GM21619 (cell line): ENCODE results near the gene KDM2B.
"Not testable (repeated sequence)": the region's sequence is repeated elsewhere in the genome, so short reads cannot be mapped to it uniquely, and the experiment has no call there.

ENCODE experiments used
- ATAC-seq: cut with Tn5 transposase; IDR thresholded peaks from one replicate; pipeline ENCODE4 v1.9.1; 2021; ENCODE audit not compliant: unreplicated experiment

Gene KDM2B

DNA sequence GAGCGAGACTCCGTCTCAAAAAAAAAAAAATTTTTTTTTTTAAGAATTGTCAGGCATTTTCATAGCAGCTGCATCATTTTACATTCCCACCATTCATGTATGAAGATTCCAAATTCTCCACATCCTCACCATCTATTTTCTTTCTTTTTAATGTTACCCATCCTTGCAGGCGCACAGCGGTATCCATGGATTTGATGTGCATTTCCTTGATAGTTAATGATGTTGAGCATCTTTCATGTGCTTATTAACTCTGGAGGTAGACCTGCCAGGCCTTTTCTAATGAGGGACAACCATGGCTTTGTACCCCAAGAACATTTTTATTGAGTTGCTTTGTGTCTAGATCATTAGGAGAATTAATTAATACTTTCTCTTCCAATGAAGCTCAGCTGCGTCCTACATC lies 182.5 kb downstream of the KDM2B start:
- ATAC-seq: no peak

GRCh38 chr12:121397521-121397920 lies 183.3 kb downstream of the KDM2B start:
- no peak for ATAC-seq

GRCh38 chr12:121392325-121392716 lies 188.5 kb downstream of the KDM2B start:
- ATAC-seq: no peak

- ATAC-seq: no peak
Measured at GRCh38 chr12:121391619-121392324, 189.1 kb downstream of the KDM2B start.

GRCh38 chr12:121390856-121391255 lies 190.0 kb downstream of the KDM2B start:
- no peak for ATAC-seq

DNA sequence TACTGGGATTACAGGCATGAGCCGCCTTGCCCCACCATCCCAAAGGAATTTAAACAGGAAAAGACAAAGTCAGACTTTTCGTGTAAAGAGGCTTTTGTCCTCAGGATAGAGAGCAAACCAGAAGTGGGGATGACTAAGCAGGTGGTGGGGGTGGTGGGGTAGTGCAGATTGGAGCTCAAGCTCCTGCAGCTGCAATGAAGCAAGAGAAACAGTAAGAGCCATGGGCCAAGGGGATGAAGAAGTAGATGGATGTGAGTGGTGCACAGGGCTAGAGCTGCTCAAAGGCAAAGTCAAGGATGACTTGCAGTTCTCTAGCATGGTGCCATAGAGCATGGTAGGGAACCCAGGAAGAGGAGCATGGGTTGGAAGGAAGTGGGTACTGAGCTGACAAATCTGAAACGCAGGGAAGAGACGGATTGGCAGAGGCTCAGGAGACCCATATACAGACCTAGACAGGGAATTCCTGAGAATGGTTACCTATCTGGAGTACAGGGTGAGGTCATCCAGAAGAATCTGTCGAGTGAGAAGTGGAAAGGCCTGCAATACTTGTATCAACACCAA lies 192.3 kb downstream of the KDM2B start:
- ATAC-seq: no peak

DNA sequence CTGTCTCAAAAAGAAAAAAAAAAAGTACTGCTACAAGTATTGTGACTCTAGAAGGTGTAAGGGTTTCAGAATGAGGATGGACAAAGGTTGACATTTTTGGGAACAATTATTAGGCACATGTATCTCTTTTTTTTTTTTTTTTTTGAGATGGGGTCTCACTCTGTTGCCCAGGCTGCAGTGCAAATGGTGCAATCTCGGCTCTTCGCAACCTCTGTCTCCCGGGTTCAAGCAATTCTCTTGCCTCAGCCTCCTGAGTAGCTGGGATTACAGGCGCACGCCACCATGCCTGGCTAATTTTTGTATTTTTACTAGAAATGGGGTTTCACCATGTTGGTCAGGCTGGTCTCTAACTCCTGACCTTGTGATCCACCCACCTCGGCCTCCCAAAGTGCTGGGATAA lies 195.9 kb downstream of the KDM2B start:
- not testable (repeated sequence) for ATAC-seq

GRCh38 chr12:121383601-121384021 lies 197.2 kb downstream of the KDM2B start:
- no peak for ATAC-seq

DNA sequence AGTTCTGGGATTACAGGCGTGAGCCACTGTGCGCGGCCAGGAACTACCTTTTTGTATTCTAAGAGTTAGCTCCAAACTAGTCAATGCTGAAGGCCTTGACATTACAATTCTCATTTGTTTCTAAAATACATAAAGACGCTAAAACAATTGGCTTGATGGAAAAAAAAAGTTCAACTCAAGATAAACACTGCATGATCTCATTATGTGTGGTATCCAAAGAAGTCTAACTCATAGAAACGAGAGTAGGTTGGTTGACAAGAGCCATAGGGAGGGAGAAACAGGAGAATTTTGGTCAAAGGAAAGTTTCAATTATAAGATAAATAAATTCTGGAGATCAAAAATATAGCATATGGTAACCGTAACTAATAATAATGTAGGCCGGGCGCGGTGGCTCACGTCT lies 200.9 kb downstream of the KDM2B start:
- ATAC-seq: no peak
